Body of pancreas (tissue), 4 donors: ENCODE data around the gene KCTD10. TPM values are rescaled to one million over a fixed set of nuclear protein-coding genes. Genes with fewer than 3 reads are reported as not detected.

ENCODE experiments used
- ATAC-seq: fragments of 150-250 bp; one replicate; pipeline ENCODE4 v1.9.1; 2016
- DNase-seq, 4 donors: peaks; one replicate each; pipeline ENCODE4 v3.0.0-alpha.2; 2019
- H3K27ac ChIP-seq, 4 donors: fragments of 200-600 bp; sonication (generic); 1 replicate in 3 of 4; 2 replicates in 1 of 4; pipeline versions ENCODE4 v1.5.1 to v1.6.1; 2016 to 2019; ENCODE audit warnings: mild to moderate bottlenecking in 1 of 4, mixed read lengths in 1 of 4, moderate library complexity in 1 of 4
- H3K27me3 ChIP-seq, 2 donors: fragments of 200-600 bp; sonication (generic); one replicate each; pipeline ENCODE4 v1.6.0; 2016; ENCODE audit warnings: mild to moderate bottlenecking in 1 of 2
- H3K36me3 ChIP-seq, 2 donors: fragments of 200-600 bp; sonication (generic); replicated peaks in 1 of 2; 2 replicates each; pipeline ENCODE4 v1.5.1; 2016; ENCODE audit warnings: low read depth in 2 of 2; ENCODE audit not compliant: insufficient read depth in 1 of 2
- H3K4me1 ChIP-seq: fragments of 200-600 bp; sonication (generic); one replicate; pipeline ENCODE4 v1.6.0; 2016
- H3K4me3 ChIP-seq, 2 donors: fragments of 200-600 bp; sonication (generic); 1 replicate in 1 of 2; 2 replicates in 1 of 2; pipeline ENCODE4 v1.5.1; 2016 to 2019
- H3K9me3 ChIP-seq, 3 donors: fragments of 200-600 bp; sonication (generic); 1 replicate in 2 of 3; 2 replicates in 1 of 3; pipeline ENCODE4 v1.5.1; 2016
- POLR2A ChIP-seq, 3 donors: fragments of 450-650 bp; IDR thresholded peaks; one replicate each; pipeline ENCODE4 v1.6.1; 2016; ENCODE audit warnings: antibody characterized with exemption in 3 of 3, mild to moderate bottlenecking in 2 of 3
- WGBS, 2 donors: methylation state at CpG; one replicate each; pipeline ENCODE4 v1.1.5; 2017; 5-methylcytosine and 5-hydroxymethylcytosine counted together
- intact Hi-C: fragments of 100-400 bp; cut with DNase I; formaldehyde crosslinking; loops from one replicate; pipeline ENCODE4 v1.15.1; 2023
- total RNA-seq, 2 donors: library from RNA; depleted of rRNA; stranded (reverse); fragments of >200 nt; gene quantifications; one replicate each; pipeline ENCODE4 v1.1.0, GENCODE V29; 2016
- TF ChIP-seq, protein P1 (sequence below), 7 experiments: fragments of 450-650 bp in 4 of 7; fragments of 200-600 bp in 3 of 7; sonication (generic) in 3 of 7; IDR thresholded peaks; one replicate each; pipeline ENCODE4 v1.5.1; 2016 to 2019; ENCODE audit warnings: antibody characterized with exemption in 7 of 7

Gene KCTD10
- total RNA-seq, 2 donors from 2014 or later: 18.2 to 28.3 TPM

DNA sequence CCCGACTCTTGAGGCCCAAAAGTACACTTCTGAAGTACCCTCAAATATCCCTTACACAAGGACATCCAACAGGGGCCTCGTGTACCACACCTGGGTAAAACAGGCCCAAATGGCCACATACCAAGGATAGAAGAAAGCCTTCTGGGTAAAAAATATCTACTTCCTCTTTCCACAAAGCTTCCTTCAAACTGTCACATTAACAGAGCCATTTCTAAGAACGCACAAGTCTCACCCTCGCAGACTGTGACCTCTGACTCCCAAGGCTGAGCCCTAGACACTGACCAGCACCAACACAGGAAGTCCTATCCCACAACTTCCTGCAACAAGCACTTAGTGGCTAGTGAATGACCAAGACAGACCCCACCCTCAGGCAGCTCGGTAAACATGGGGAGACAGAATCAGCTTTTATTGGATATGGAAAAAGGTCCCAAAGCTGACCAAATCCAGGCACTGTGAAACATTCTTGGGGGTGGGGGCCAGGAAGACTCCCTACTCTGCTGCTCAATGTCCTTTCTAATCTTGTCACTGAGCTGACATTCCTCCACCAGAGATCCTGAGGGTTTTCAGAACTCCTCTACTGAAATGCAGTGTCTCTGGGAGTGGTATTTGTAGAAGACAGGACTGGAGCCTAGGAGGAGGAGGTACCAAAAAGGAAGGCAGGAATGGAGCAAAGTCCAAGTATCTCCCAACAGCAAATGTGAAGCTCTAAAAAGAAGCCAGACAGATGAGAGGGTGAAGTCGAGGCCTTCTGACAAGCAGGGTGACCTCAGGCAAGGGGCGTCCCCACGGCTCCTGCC lies 15.9 kb downstream of the KCTD10 start:
- Histone ChIP-seq H3K4me1 (peaks cover 37% of the 10 kb centered on the region), H3K4me3 (no peak overlapping the region), H3K27me3 (no peaks in the 10 kb centered on the region), H3K27ac (peak overlapping the region; percentile 18 to 86 (median 72)), H3K36me3 (peaks cover 0 to 2% of the 10 kb centered on the region in 2 donors), H3K9me3 (no peaks in the 10 kb centered on the region)
- intact Hi-C loops: no loop called here
- no peak for TF ChIP-seq POLR2A (IDR thresholded peaks at IDR 0.05)
- TF ChIP-seq, protein P1, sequence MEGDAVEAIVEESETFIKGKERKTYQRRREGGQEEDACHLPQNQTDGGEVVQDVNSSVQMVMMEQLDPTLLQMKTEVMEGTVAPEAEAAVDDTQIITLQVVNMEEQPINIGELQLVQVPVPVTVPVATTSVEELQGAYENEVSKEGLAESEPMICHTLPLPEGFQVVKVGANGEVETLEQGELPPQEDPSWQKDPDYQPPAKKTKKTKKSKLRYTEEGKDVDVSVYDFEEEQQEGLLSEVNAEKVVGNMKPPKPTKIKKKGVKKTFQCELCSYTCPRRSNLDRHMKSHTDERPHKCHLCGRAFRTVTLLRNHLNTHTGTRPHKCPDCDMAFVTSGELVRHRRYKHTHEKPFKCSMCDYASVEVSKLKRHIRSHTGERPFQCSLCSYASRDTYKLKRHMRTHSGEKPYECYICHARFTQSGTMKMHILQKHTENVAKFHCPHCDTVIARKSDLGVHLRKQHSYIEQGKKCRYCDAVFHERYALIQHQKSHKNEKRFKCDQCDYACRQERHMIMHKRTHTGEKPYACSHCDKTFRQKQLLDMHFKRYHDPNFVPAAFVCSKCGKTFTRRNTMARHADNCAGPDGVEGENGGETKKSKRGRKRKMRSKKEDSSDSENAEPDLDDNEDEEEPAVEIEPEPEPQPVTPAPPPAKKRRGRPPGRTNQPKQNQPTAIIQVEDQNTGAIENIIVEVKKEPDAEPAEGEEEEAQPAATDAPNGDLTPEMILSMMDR (IDR thresholded peaks at IDR 0.05): no peak
- peak; percentile 19 for ATAC-seq
- DNase-seq: peak in 2 of 4 donors; percentile 22 to 64
- WGBS, 2 donors: 64 to 88% methylated on average over 6 to 8 of the region's 8 CpGs

DNA sequence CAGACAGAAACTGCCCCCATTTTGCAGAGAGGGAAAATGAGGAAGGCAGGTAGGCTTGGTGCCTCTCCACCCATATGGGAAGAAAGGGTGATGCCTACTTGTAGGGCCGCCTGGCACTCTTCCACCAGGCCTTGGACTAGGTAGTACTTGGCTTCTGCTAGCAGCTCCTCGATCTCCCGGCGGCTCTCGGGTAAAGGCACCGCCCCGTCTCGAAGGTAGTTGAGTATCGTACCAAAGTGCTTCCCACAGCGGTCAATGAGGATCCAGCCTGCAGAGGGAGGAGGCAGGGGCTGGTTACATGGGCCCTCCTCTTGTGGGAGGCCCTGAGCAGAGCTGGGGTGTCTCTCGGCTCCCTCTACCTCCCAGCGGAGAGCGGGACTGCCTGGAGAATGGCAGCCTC lies 16.6 kb downstream of the KCTD10 start:
- TF ChIP-seq POLR2A (IDR thresholded peaks at IDR 0.05): no peak
- TF ChIP-seq, protein P1 (IDR thresholded peaks at IDR 0.05): no peak
- ATAC-seq (no peak), DNase-seq (peak in 1 of 4 donors; percentile 23)
- intact Hi-C loops: no loop called here
- no peaks in the 10 kb centered on the region for H3K9me3 ChIP-seq
- peak overlapping the region; percentile 12 to 86 (median 72) for H3K27ac ChIP-seq
- peaks cover 37% of the 10 kb centered on the region for H3K4me1 ChIP-seq
- no peak overlapping the region for H3K4me3 ChIP-seq
- WGBS, 2 donors: 91% methylated on average over 13 of the region's 13 CpGs; no CpG with 5 or more reads in 1 of the 2 donors
- no peaks in the 10 kb centered on the region for H3K27me3 ChIP-seq
- peaks cover 0 to 7% of the 10 kb centered on the region in 2 donors for H3K36me3 ChIP-seq

DNA sequence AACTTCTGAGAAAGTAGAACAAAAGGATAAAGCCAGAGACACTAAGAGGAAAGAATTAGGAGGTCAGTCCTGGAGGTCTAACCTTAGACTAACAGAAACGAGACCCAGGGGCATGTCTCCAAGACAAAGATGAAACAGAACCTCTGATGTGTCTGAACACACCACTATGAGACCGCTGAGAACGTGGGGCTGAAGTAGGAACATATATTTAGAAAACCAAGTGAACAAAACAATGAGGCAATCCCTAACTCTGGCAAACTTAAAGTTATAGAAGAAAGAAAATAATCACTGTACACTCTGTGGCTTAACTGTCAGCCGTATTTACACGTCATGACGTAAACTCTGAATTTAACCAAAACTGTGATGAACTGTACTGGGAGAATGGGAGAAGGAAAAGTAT lies 17.9 kb downstream of the KCTD10 start:
- no peak for ATAC-seq
- H3K4me1 ChIP-seq: peaks cover 37% of the 10 kb centered on the region
- H3K36me3 ChIP-seq: peaks cover 0 to 13% of the 10 kb centered on the region in 2 donors
- H3K9me3 ChIP-seq: no peaks in the 10 kb centered on the region
- H3K27ac ChIP-seq: no peak overlapping the region
- H3K27me3 ChIP-seq: no peaks in the 10 kb centered on the region
- TF ChIP-seq POLR2A (IDR thresholded peaks at IDR 0.05): no peak
- TF ChIP-seq, protein P1 (IDR thresholded peaks at IDR 0.05): no peak
- intact Hi-C loops: no loop called here
- 68 to 70% methylated on average over 6 of the region's 6 CpGs for WGBS, 2 donors
- H3K4me3 ChIP-seq: no peak overlapping the region
- no peak for DNase-seq

DNA sequence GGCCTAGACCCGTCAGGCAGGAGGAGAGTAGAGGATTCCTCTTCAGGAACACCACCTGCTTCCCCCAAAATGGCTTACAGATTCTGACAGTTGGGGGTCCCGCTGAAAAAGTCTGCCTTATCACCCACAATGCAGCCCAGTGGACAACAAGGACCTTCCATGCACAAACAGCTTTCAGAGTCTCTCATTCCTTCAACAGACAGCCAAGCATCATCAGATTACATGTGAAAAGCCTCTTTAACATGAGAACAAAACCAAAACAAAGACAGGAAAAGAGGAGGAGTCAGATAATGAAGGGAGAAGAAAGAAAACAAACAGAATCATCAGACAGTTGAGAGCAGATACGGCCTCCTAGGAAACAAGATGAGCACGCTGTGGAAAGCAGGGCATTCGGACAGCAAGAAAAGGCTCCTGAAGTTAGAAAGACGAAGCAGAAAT lies 18.3 kb downstream of the KCTD10 start:
- 78% methylated on average over 6 of the region's 6 CpGs for WGBS, 2 donors
- DNase-seq (no peak), ATAC-seq (no peak)
- H3K4me1 ChIP-seq: peaks cover 32% of the 10 kb centered on the region
- H3K4me3 ChIP-seq: no peak overlapping the region
- no peaks in the 10 kb centered on the region for H3K27me3 ChIP-seq
- TF ChIP-seq POLR2A (IDR thresholded peaks at IDR 0.05): no peak
- TF ChIP-seq, protein P1 (IDR thresholded peaks at IDR 0.05): no peak
- H3K9me3 ChIP-seq: no peaks in the 10 kb centered on the region
- H3K27ac ChIP-seq: no peak overlapping the region
- intact Hi-C loops: no loop called here
- peaks cover 0 to 13% of the 10 kb centered on the region in 2 donors for H3K36me3 ChIP-seq
